ENCODE measurements around the gene MOSMO.
"Not testable (repeated sequence)": the region's sequence is repeated elsewhere in the genome, so short reads cannot be mapped to it uniquely, and the experiment has no call there.

Gene MOSMO

GRCh38 chr16:22007509-22008214 lies at the start of gene MOSMO:
MOSMO (plus strand) TSS chr16:22008111; CDS start chr16:22008302, 191 bp downstream.
- DNase-seq, result peak; percentile 63

GRCh38 chr16:21959050-21959449 lies 48.9 kb upstream of the MOSMO start:
- peak; percentile 87 for DNase-seq

GRCh38 chr16:21962475-21962874 lies 45.4 kb upstream of the MOSMO start:
- peak; percentile 32 for DNase-seq

GRCh38 chr16:21963887-21964286 lies 44.0 kb upstream of the MOSMO start:
- DNase-seq, result no peak

- no peak for DNase-seq
These were observed 43.6 kb upstream of the MOSMO start for GRCh38 chr16:21964353-21964752.

GRCh38 chr16:21971856-21972255 lies 36.1 kb upstream of the MOSMO start:
- DNase-seq, result no peak

- no peak for DNase-seq
These were observed 34.0 kb upstream of the MOSMO start for GRCh38 chr16:21973945-21974344.

- DNase-seq, result no peak
These were observed 27.9 kb upstream of the MOSMO start for GRCh38 chr16:21980032-21980431.

- no peak for DNase-seq
These were observed 25.8 kb upstream of the MOSMO start for GRCh38 chr16:21982108-21982507.

- no peak for DNase-seq
These were observed 23.8 kb upstream of the MOSMO start for GRCh38 chr16:21984062-21984461.

- DNase-seq, result no peak
These were observed 22.4 kb upstream of the MOSMO start for GRCh38 chr16:21985524-21985923.

GRCh38 chr16:21986692-21987246 lies 21.1 kb upstream of the MOSMO start:
- no peak for DNase-seq

- no peak for DNase-seq
These were observed 20.4 kb upstream of the MOSMO start for GRCh38 chr16:21987498-21987897.

- no peak for DNase-seq
These were observed 18.8 kb upstream of the MOSMO start for GRCh38 chr16:21989133-21989532.

- DNase-seq, result no peak
These were observed 18.2 kb upstream of the MOSMO start for GRCh38 chr16:21989751-21990150.

GRCh38 chr16:21990381-21990944 lies 17.4 kb upstream of the MOSMO start:
- DNase-seq, result no peak

- peak; percentile 47 for DNase-seq
These were observed 16.3 kb upstream of the MOSMO start for GRCh38 chr16:21991621-21992020.

- no peak for DNase-seq
These were observed 12.9 kb upstream of the MOSMO start for GRCh38 chr16:21994856-21995465.

- DNase-seq, result no peak
These were observed 10.8 kb upstream of the MOSMO start for GRCh38 chr16:21996923-21997696.

GRCh38 chr16:21997697-21998480 lies 10.0 kb upstream of the MOSMO start:
- no peak for DNase-seq

- DNase-seq, result no peak
These were observed 6.3 kb upstream of the MOSMO start for GRCh38 chr16:22001591-22001990.

GRCh38 chr16:22002047-22002446 lies 5.9 kb upstream of the MOSMO start:
- not testable (repeated sequence) for DNase-seq

Measured in activated CD4-positive, alpha-beta T cell treated with anti-CD3 and anti-CD28 coated beads, Interleukin-2, amount 50 U/mL, for 16 hours (primary cell).